ENCODE measurements around the gene BMP7.
"Not testable (repeated sequence)": the region's sequence is repeated elsewhere in the genome, so short reads cannot be mapped to it uniquely, and the experiment has no call there.

The BMP7 gene

DNA sequence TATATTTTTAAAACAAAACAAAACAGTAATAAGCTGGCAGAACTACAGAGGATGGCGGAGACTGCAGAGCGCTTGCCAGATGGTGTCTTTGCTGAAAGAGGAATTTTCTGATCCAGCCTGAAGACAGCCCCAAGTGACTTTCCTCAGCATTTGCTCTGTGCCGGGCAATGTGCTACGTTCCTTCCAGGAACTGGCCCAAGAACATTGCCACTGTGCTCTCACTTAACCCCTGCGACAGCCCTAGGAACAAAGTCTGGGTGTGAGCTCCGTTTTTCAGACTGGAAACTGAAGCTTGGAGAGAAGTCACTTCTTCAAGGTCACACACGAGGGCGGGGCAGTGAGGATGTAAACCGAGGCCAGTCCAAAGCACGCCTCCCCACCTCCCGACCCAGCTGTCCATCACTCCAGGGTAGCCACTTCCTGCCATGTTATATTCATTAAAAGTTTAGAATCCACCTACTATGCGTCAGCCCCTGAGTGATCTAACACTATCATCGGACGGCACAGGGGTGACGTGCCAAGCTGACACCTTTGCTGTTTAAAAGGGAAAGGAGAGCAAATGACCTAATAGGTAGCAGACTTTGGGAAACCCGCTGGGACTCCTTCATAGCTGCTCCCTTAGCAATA, 22.3 kb upstream of the BMP7 start:
- no peak for DNase-seq (ENCODE audit: low spot score)

DNA sequence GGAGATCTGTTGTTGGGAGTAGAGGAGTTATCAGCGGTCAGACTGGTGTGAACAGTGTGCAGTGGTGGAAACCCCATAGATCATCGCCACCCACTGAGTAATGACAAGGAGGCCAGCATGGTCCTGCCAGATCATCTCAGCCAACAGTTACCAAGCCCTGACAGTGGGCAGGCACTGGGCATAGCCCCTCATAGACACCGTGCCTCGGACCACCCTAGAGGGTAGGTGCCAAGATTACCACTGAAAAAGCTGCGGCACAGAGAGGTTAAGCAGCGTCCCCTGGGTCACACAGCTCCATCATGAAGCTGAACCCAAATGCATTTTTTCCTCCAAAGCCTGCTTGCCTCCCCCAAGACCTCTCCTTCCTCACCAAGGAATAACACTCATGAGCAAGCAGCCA, 21.5 kb upstream of the BMP7 start:
- DNase-seq (ENCODE audit: low spot score) = no peak

DNA sequence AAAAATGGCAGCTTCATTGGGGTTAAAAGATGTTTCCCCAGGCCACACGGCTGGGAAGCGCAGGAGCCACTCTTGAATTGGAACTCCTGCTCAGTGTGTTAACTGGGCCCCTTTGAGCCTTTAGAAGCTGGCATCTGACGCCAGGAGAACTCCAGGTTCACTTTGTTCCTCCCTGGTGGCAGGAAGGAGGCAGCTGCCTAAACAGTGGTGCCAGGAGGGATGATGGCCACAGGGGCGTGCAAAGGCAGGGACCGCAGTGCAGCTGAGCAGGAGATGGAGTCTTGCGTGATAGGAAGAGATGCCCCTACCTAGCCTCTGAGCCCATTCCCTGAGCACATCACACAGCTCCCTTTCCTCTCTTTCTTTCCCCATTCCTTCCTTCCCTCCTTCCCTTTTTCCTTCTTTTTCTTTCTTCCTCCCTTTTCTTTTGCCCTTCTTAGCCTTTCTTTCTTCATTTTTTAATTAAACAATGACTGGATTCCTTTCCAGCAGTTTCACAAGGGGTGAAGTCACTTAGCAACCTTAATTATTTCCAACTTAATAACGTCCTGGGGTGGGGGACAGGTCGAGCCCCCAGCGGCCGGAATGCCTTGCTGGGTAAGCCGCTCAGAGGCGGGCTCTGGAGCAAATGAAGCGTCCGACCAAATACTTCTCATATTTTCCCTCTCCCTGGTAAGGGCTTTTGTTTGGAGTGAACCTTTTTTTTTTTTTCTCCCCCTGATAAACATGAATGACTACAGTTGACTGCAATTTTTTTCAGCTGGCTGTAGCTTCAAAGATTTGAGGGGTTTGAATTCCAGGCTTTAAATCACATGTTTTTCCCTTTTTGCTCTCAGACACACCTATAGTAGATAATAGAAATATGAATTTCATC, 20.8 kb upstream of the BMP7 start:
- no peak for DNase-seq (ENCODE audit: low spot score)

DNA sequence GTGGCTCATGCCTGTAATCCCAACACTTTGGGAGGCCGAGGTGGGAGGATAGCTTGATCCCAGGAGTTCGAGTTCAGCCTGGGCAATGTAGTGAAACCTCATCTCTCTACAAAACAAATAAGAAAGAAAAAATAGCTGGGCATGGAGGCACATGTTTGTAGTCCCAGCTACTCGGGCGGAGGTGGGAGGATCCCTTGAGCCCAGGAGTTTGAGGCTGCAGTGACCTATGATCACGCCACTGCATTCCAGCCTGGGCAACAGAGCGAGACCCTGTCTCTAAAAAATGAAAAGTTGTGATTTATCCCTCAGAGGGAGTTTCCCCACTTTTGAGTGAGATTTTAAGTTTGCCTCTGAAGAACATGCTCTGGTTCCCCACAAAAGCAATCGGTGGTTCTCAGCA, 17.4 kb upstream of the BMP7 start:
- DNase-seq (ENCODE audit: low spot score) = no peak

DNA sequence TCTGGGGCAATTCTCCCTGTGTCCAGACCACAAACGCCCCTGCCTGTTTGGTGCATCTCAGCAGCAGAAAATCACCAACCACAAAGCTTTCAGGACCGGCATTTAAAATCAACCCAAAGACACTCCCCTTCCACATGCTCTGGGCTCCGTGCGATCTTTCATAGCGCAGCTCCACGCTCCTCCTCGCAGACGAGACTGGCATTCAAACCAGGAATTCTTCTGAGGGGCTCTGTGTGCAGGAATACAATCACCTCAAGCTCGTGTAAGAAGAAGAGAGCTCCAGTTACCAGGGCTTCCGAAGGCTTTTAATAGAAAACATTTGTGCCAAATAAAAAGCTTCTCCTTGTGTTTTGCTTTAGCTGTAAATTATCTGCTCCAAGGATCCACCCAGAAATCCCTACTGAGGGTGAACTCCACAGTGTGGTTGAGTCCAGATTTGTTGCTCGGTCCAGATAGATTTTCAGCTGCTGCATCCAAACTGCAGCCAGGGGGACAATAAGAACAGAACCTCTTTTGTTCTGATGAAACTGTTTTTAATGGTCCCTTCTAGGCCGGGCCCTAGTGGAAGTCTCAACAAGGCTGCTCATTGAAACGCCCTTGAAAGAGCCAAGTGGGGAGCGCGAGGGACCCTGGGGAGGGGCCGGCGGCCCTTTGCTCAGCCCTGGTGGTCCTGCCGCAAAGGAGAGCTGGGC, 16.4 kb upstream of the BMP7 start:
- no peak for DNase-seq (ENCODE audit: low spot score)

DNA sequence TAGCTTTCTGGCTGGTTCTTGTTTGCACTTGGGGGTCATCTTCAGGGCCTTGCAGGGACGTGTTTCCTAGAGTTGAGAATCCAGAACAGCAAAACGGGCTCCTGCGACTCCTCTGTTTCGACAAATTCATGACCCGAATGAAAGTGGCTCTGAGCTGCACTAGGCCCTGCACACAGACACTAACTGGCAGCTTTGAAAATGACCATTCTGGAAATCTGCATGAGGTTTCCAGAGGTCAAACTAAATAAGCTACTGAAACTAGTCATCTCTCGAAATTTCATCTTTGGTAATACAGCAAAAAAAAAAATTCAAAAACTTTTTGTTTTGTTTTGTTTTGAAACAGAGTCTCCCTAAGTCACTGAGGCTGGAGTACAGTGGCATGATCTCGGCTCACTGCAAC, 15.5 kb upstream of the BMP7 start:
- DNase-seq (ENCODE audit: low spot score) = no peak

DNA sequence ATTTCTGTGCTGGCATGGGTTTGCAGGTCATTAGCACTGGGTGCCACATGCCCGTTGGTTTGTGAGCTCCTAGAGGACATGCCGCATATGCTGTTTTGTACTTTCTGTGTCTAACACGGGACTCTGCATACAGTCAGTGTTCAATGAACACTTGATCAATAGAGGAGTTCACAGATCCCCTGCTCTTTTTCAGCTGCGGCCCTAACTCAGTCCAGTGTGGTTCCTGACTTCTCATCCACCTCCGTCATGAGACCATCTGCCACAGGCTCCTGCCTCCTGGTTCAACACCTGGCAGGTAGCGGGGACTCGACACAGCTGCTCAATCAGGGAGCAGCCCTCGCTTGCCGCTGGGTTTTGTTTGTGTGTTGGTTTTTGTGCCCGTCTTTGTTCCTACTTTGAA, 13.8 kb upstream of the BMP7 start:
- no peak for DNase-seq (ENCODE audit: low spot score)

DNA sequence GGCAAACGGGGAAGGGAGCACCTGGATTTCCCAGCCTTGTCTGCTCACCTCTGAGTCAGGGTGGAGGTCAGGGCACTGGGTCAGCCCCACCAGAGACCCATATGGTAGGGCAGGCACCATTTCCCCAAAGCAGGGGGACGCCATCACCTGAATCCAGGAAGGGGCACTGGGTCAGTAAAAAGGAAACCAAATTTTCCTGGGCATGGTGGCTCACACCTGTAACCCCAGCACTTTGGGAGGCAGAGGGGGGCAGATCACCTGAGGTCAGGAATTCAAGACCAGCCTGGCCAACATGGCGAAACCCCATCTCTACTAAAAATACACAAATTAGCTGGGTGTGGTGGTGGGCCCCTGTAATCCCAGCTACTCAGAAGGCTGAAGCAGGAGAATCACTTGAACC, 13.1 kb upstream of the BMP7 start:
- not testable (repeated sequence) for DNase-seq (ENCODE audit: low spot score)

DNA sequence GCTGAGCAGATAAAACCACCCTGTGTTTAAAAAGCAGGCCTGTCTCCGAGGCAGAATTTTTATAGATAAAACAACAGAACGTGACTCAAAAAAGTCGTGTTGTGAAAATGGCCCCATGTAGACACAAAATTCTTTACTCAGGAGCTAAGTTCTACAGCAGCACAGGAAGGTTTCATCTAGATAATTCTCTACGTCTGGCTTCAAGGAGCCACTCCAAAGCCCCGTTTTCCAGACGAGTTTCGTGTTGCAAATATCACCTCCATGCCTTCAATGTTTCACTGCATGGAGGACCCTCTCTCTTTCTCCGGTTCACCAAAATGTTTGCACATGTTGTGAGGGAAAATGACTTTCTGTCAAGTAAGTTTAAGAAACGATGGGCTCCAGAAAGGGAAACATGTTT, 12.0 kb upstream of the BMP7 start:
- no peak for DNase-seq (ENCODE audit: low spot score)

DNA sequence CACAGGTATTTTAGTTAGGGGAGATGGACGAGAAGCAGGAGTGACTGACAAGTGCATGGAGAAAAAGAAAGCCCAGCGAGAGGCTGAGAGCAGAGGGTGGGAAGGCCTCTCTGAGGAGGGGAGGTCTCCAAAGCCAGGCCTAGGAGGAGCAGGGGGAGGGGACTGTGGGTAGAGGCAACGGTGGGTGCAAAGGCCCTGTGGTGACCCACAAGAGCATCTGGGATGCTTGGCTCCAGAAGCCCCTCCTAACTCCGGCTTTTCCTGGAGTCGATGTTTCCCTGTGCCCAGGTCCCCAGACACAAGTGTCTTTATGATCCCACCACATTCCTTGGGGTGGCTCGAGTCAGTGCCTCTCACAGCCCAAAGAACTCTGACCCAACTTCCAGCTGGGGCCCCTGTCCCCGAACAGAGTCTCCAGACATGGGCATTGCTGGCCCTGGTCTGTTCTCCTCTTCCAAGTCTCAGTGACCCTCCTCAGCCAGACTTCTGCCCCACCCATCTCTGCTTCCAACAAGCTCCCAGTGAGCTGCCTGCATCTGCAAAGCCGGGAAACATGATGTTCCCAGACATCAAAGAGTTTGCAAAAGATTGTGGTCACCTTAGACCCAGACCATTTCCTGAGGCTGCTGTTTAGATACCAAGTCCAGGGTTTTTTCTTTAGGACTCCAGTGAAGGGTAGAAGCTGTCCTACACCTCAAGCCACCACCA, 11.1 kb upstream of the BMP7 start:
- no peak for DNase-seq (ENCODE audit: low spot score)

DNA sequence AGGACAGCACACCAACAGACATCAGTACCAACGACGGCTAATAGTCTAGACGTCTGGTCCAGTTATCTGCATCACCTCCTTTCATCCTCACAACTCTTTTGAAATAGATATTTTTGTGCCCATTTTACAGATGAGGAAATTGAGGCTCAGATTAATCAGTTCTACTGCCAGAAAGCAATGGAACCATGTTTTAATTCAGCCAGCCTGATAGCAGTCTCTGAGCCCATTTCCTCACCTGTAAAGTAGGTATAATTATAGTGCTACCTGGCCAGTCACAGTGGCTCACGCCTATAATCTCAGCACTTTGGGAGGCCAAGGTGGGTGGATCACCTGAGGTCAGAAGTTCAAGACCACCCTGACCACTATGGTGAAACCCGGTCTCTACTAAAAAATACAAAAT, 9.8 kb upstream of the BMP7 start:
- DNase-seq (ENCODE audit: low spot score) = no peak

DNA sequence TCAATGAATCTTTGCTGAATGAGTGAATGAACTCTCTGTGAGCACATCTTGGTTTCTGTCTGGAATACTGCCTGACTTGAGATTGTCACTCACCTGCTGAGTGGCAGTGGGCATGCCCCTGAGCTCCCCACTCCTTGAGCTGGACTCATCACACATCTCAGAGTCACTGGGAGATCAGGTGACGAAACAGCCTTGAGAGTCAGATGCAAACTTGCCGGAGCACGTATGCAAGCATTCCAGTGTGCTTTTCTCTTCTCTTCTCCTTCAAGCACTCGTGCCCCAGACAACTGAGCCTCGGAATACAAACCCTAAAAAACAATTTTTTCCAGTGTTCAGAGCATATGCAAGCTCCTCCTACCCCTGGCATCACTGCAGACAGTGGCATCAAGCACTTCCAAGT, 9.4 kb upstream of the BMP7 start:
- no peak for DNase-seq (ENCODE audit: low spot score)

DNA sequence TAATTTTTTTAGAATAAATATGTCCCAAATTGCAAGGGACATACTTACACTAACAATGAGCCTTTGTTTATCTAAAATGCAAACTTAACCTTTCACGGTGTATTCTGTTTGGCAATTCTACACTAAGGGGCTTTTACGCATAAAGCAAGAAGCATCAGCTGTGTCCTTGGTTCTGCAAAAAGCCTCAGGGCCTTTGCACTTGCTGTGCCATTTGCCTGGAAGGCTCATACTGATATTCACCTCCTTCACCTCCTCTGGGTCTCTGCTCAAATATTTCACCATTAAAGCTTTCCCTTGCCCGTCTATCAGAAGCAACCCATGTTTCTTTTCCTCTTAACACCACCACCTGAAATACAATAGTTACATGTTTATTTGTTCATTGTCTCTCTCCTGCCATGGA, 8.9 kb upstream of the BMP7 start:
- DNase-seq (ENCODE audit: low spot score) = no peak

DNA sequence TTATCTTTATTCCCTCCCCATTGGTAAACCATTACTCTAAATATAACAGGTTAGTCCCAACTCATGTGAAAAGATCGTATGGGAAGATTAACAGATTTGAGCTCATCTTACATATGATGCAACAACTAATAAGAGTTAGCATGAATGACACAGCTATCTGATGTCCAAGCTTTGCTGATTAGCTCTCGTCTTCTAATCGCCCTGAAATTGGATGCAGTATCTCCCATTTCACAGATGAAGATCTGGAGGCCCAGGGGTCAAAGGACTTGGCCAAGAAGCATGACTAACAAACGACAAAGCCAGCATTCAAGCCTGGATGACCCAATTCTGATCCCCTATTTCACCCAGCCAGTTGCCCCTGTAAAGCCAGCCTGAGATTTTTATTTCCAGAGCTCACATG, 8.4 kb upstream of the BMP7 start:
- no peak for DNase-seq (ENCODE audit: low spot score)

DNA sequence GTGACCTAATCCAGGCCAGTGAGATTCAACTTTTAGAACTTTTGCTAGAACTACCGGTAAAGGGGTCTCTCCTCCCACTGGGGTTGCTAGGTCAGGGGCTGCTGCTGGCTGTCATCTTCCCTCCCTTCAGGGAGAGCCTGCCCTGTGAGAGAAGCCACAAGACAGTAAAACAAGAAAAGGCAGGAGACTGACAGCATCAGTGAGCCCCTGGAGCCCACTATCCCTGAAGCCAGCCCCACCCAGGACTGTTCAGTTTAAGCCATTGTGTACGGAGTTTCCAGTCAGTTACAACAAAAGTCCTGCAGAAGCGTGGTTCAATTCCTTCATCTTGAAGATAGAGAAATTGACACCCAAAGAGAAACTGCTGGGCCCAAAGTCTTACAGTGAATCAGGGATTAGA, 7.9 kb upstream of the BMP7 start:
- no peak for DNase-seq (ENCODE audit: low spot score)

DNA sequence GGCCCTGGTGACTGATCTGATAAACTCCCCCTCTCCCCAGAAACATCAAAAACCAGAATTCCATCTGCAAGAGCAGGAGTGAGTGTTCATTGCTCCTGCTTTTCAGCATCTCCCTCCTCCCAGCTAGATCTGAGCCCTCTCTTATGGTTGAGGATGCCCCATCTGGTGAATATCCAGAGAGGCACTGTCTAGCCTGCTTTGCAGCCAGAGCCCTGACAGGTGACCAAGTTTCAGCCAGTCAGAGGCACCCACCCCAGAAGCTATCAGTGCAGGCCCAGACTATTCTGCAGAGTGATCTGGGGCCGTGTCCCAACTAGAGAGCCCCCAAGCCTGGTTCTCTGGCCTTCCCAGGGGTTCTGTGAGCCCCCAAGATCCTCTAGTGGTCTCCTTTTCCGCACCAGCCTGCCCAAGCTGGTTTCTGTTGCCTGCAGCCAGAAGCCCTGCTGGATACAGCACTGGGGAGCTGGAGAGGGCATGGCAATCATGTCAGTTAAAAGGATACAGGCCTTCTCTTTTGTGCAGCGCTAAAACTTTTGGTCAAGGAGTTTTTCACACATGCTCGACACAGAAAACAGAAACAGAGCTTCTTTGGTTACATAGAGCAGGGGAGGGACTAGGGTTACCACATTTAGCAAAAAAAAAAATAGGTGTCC, 6.6 kb upstream of the BMP7 start:
- peak; percentile 89 for DNase-seq (ENCODE audit: low spot score)

DNA sequence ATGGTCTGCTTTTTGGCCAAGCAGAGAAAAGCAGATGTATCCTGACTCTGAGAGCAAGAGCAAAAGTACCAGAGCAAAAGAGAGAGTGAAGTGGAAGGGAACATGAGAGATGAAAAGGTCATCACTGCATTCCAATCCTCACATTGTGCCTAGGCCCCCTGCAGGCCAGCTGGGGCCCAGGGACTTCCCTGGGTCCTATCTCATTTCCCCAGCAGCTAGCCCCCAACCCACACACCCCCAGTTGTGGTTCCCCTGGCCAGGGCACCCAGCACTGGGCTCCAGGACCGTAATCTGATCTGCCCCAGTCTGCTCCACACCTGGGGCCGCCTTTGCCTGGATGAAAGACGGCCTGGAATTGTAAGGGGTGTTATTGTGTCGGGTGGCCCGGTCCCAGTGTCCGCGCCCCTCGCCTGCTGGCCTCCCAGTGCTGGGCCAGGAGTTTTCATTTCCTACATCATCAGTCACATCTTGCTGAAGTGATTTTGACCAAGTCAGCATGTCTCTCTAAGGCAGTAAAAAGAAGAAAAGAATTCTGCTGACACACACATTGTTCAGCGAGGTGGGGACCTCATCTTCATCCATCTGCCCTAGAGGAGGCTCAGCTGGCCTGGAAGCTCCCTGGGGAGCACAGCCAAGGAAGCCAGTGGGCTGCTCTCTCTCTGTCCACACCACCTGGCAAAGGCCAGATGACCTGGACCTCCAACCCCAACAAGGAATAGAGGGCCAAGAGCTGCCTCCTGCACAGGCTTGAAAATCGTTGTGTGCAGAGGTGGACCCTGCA, 4.0 kb upstream of the BMP7 start:
- DNase-seq (ENCODE audit: low spot score) = peak; percentile 54

DNA sequence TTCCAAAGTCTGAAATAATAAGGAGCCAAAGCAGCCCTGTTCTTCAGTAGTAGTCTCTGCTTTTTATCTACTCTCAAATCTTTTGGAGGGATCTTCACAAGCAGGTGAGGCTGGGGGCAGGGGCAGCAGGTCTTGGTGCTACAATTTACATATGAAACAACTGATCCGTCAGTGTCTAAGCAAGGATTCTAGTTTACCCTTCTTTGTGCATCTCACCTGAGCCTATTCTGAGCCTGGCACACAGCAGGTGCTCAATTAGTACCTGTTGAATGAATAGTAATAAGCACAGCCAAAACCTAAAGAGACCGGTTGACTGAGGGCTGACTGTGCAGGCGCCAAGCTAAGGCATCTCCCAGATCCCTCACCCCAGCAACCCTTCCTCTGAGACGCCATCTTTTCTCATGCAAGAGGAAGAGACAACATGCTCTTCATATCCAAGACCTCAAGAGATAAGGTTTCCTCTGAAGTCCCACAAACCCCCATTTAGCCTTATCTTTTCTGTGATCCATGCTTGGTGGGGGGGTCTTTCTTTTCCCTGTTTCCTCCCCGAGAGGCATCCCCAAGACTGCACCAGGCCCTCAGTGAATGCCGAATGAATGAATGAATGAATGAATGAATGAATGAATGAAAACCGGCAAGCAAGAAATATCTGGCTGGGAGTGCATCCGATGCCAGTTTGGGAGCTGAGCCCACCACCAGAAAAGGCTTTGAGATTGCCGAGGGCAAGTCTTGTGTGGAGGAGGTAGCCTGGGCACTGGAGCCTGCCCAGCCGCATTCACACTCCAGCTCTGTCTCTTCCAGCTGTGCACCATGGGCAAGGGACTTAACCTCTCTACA, 2.9 kb upstream of the BMP7 start:
- DNase-seq (ENCODE audit: low spot score) = no peak

DNA sequence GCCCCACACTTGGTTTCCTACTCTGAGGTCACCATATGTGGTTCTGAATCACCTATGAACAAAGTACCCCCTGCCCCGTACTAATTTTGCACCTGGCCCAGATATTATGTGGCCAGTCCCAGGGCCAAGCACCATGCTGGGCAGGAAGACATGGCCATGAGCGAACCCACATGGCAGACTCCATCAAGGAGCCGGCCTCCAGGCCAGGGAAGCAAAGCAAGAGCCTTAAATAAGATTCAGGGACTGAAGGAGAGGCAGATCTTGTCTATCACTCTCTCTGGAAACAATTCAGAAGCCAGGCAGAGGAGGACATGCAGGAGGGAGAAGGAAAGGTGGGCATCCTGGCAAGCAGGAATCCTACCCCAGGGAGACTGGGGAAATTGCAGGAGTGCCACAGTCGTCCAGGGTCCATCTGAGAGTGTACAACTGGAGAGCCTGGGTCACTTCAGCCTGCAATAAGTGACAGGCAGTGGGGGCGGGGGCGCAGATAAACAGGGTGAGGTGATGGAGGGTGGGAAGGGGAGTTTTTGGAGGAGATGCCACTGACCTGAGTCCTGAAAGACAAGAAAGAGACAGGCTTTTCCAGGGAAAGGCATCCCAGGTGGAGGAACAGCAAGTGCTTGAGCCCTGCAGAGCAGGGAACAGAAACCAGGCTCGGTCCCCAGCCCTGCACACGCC, 2.1 kb upstream of the BMP7 start:
- no peak for DNase-seq (ENCODE audit: low spot score)
